ENCODE data around the gene RFX7.
"Not testable (repeated sequence)": the region's sequence is repeated elsewhere in the genome, so short reads cannot be mapped to it uniquely, and the experiment has no call there.

The RFX7 gene

DNA sequence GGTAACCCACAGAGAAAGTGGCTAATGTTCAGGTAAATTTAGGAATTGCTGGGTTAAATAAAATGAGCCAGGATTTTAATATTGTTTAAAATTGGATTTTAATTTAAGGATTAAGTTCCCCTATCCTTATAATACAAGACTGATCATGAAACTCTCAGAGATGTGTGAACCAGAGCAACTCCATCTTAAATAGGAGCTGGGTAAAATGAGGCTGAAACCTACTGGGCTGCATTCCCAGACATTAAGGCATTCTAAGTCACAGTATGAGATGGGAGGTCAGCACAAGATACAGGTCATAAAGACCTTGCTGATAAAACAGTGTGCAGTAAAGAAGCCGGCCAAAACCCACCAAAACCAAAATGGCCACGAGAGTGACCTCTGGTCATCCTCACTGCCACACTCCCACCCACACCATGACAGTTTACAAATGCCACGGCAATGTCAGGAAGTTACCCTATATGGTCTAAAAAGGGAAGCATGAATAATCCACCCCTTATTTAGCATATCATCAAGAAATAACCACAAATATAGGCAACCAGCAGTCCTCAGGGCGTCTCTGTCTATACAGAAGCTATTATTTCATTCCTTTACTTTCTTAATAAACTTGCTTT, 40.3 kb downstream of the RFX7 start:
- not testable (repeated sequence) for DNase-seq

GRCh38 chr15:56202701-56203100, 41.0 kb downstream of the RFX7 start:
- DNase-seq, result no peak

GRCh38 chr15:56199038-56199437, 44.6 kb downstream of the RFX7 start:
- DNase-seq, result no peak

DNA sequence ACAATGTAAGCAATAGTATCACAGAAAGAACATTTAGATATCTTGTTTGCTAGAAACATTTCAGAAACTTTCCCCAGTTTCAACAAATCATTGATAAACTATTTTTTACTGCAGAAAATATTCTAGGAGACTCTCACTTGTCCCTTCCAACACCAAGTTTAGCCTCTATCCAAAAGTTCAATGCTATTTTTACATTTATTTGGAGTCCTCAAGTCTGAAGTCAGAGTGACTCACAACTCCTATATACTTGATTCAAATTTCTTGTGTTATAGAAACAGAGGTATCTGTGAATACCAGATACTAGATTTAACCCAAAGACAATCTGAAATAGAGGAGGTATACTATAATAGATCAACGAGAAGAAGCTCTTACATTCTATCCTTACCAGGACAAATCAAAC, 49.6 kb downstream of the RFX7 start:
- DNase-seq, result no peak

- DNase-seq, result no peak
Observed at GRCh38 chr15:56192659-56193442, 50.8 kb downstream of the RFX7 start.

- no peak for DNase-seq
Observed at GRCh38 chr15:56187665-56188064, 56.0 kb downstream of the RFX7 start.

- DNase-seq, result no peak
Observed at GRCh38 chr15:56185980-56186379, 57.7 kb downstream of the RFX7 start.

DNA sequence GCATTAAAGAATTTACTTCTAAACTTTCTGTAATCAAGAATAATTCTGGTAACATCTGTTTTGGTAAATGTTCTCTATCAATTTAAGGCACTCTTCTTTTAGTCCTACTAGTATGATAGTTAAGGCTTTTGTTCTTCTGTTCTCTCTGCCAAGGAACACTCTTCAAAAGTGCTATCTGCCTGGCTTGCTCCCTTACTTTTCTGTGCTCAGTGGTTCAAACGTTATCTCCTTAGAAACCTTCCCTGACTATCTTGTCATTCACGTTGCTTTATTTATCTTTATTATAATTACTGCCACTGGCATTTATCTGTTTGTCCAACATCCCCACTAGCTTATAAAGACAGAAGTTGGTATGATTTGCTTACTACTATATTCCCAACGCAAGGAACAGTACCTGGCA, 59.2 kb downstream of the RFX7 start:
- DNase-seq, result no peak

DNA sequence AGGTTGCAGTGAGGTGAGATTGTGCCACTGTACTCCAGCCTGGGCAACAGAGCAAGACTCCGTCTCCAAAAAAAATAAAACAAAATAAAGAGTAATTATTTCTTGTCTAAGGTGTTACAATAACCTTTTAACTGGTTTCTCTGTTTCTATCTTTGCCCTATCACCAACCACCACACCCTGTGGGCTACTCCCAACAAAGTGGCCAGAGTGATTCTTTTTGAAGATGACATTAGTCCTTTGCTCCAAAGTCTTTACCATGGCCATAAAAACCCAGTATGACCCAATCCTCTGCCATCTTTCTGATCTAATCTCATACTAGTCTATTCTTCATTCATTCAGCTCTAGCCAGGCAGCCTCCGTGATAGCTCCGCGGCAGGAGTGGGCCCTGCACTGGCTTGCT, 62.8 kb downstream of the RFX7 start:
- no peak for DNase-seq

DNA sequence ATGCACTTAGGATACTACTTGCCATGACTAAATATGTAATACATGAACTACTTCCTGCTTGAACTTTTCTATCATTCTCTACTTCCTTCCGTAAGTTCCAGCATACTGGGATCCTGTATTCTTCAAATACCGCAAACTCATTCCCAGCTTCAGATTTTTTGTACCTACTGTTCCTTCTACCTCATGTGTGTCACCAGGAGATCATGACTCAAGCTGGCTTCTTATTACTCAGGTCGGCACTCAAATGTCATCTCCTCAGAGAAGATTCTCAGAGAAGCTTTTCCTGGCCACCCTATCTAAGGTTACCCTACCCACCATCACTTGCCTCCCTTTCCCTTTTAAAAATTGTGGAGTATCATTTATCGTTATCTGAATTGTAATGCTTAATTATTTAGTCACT, 66.7 kb downstream of the RFX7 start:
- no peak for DNase-seq

GRCh38 chr15:56175788-56176187, 67.9 kb downstream of the RFX7 start:
- no peak for DNase-seq

- DNase-seq, result no peak
Observed at GRCh38 chr15:56174649-56175048, 69.0 kb downstream of the RFX7 start.

GRCh38 chr15:56168394-56168793, 75.3 kb downstream of the RFX7 start:
- no peak for DNase-seq

GRCh38 chr15:56165234-56165633, 78.4 kb downstream of the RFX7 start:
- DNase-seq, result no peak

DNA sequence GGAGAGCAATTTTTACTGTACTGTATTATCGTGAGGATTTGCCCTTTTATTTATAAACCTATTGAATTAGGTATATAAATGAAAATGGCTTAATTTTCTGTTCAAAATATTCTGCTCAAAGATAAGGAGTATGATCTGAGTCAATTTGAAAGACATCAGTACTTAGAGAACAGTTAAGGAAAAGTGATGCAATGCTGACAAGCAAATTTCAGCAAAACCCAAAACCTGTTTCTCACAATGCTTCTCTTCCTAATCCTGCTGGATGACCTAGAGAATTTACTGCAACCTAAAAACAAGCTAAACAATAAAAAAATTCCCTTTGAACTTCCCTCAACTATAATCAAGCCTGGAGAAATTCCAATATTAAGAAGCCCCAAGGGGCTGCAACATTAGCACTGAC, 82.7 kb downstream of the RFX7 start:
- no peak for DNase-seq

GRCh38 chr15:56156877-56157276, 86.8 kb downstream of the RFX7 start:
- no peak for DNase-seq

- not testable (repeated sequence) for DNase-seq
Observed at GRCh38 chr15:56155278-56155677, 88.4 kb downstream of the RFX7 start.

DNA sequence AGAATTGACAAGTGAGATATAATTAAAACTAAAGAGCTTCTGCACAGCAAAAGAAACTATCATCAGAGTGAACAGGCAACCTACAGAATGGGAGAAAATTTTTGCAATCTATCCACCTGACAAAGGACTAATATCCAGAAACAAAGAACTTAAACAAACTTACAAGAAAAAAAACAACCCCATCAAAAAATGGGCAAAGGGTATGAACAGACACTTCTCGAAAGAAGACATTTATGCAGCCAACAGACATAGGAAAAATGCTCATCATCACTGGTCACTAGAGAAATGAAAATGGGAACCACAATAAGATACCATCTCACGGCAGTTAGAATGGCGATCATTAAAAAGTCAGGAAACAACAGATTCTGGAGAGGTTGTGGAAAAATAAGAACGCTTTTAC, 88.9 kb downstream of the RFX7 start:
- DNase-seq, result not testable (repeated sequence)

DNA sequence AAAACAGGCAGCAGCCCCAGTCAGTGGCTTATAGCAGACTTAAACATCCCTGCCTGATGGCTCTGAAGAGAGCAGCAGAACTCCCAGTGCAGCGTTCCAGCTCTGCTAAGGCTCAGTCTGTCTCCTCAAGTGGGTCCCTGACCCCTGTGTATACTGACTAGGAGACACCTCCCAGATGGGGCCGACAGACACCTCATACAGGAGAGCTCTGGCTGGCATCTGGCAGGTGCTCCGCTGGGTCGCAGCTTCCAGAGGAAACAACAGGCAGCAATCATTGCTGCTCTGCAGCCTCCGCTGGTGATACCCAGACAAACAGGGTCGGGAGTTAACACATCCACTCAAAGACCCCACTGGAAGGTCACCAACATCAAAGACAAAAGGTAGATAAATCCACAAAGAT, 93.5 kb downstream of the RFX7 start:
- DNase-seq, result no peak

DNA sequence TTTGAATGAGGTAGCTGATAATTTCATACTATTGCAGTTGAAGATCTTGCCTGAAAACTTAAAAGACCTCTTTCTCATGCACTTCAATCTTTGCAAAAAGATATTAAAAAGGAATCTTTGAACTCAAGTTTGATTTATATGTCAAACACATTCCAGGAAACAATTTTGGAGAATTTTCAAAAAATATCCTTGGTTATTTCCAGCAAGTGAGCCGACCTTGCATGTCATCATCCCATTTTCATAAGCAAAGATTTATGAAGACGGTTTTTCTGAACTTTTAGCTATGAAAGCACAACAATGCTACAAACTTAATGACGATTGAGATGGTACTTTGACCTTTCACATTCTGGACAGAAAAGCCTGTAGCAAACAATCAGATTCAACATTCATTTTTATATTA, 95.6 kb downstream of the RFX7 start:
- DNase-seq, result no peak

DNA sequence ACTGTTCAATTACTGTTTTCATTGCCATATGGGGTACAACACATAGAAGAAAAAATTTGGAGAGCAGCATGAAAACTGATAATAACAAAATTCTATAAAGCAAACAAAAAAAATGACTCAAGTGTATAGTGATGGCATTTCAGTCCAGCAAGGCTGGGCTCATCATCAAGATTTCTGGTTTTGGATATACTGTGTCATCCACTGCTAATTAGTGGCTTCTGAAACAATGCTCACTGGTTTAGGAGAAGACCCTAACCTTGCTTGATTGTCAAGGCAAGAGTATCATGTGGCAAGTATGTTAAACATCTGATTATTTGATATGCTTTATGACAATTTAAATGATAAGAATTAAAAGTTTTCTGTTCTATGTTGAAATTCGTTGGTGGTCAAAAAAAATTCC, 96.9 kb downstream of the RFX7 start:
- no peak for DNase-seq

GRCh38 chr15:56128081-56128480, 115.6 kb downstream of the RFX7 start:
- DNase-seq, result no peak

DNA sequence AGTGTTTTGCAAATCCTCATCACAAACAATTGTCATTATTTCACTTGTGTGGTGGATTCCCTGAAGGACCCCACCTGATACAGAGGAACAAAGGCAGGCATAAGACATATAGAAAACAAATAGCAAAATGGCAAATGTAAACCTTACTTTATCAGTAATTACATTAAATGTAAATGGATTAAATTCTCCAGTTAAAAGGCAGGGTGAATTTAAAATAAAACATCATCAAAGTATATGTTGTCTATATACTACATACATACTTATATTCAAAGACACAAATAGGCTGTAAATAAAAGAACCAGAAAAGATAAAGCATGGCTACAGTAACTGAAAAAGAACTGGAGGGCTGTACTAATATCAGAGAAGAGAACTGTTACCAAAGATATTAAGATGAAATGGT, 117.3 kb downstream of the RFX7 start:
- no peak for DNase-seq

GRCh38 chr15:56124391-56124790, 119.3 kb downstream of the RFX7 start:
- no peak for DNase-seq

DNA sequence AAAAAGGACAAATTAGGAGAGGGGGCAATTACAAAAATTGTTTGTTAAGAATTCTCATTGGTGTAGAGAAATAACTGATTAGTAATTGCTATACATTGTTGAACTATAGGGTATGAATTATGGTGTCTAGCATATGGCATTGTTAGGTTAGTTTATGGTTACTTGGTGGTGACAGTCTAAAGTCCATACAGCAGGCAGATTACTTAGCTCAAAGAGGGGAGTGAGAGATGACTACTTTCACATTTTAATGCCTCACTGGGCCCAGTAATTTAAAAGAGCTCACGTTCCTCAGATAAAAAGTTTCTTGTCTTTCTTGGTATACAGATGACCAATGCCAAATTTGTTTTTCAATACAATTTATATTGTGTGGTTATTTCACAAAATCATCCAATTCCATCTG, 137.8 kb downstream of the RFX7 start:
- DNase-seq, result no peak

Data from NCI-H2081 treated with DMSO at 0.1 percent for 48 hours (cell line).